Activated CD8-positive, alpha-beta T cell treated with anti-CD3 and anti-CD28 coated beads for 36 hours (primary cell): ENCODE data around the gene SCPEP1. TPM values are rescaled to one million over a fixed set of nuclear protein-coding genes. Genes with fewer than 3 reads are reported as not detected.

Experiments used
- ATAC-seq: fragments of 200-7000 bp; cut with Tn5 transposase; one replicate; pipeline ENCODE4 v1.10.0; 2021; ENCODE audit warnings: mild to moderate bottlenecking, moderate library complexity
- CTCF ChIA-PET: fragments of 350-600 bp; sonication (Branson Sonifier 250); formaldehyde crosslinking; loops from one replicate; lab custom pipeline; 2021; ENCODE audit warnings: antibody characterized with exemption; lab: Charles Lee
- POLR2A ChIA-PET: fragments of 350-600 bp; sonication (Branson Sonifier 250); formaldehyde crosslinking; loops from one replicate; lab custom pipeline; 2021; ENCODE audit warnings: antibody characterized with exemption; lab: Charles Lee
- DNase-seq: peaks from one replicate; pipeline ENCODE4 v3.0.0-alpha.2; 2020
- H3K27ac Mint-ChIP-seq: one replicate; pipeline ENCODE4 v1.8.0; 2021; ENCODE audit warnings: mild to moderate bottlenecking, mixed read lengths
- H3K27me3 Mint-ChIP-seq: one replicate; pipeline ENCODE4 v1.8.0; 2021; ENCODE audit warnings: mixed read lengths
- H3K36me3 Mint-ChIP-seq: one replicate; pipeline ENCODE4 v1.8.0; 2021; ENCODE audit warnings: low read depth, mixed read lengths
- H3K4me1 Mint-ChIP-seq: one replicate; pipeline ENCODE4 v1.8.0; 2021; ENCODE audit warnings: low read depth, mixed read lengths
- H3K4me3 Mint-ChIP-seq: one replicate; pipeline ENCODE4 v1.8.0; 2021; ENCODE audit warnings: mild to moderate bottlenecking, moderate library complexity, mixed read lengths
- H3K9me3 Mint-ChIP-seq: one replicate; pipeline ENCODE4 v1.8.0; 2021; ENCODE audit warnings: mixed read lengths
- intact Hi-C: fragments of 100-400 bp; cut with micrococcal nuclease; formaldehyde crosslinking; loops from one replicate; pipeline ENCODE4 v1.10.0; 2022
- total RNA-seq, 2 experiments: library from RNA; stranded (reverse); gene quantifications; one replicate each; pipeline ENCODE4 v1.2.3, GENCODE V29; 2021
- TF ChIP-seq, protein P1 (sequence below): fragments of 200-600 bp; IDR thresholded peaks from one replicate; pipeline ENCODE4 v1.8.0; 2022; ENCODE audit warnings: antibody characterized with exemption, mild to moderate bottlenecking

Gene SCPEP1
- total RNA-seq, 2 experiments from 2014 or later = 16.0 to 17.8 TPM

DNA sequence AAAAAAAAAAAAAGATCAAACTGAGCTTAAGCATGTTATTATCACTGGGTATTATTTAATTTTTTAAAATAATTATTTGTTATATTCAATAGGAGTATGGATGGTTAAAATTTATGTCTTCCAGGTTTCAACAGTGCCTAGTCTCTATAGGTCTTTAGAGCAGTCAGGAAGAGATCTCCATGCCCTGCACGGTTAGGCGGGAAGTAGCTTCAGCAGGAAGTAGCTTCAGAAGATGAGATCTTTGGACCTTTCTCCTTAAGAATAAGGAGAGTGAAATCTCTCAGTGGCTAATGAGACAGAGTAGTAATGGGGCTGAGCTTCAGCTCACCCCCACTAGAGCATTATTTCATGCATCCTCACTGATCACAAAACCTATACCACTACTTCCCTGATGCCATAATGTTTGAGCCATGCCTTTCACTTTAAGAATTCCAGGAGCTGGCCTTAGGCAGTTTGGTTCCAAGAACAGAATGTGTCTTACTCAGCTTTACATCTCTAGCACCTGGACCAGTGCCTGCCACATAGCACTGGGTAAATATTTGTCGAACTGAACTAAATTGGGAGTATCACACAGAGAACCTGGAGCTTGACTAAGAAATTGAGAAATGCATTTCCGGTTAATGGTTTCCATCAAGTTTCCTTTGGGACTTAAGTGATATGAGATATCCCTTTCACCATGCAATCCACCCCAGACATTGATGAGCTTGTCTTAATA lies 43.5 kb downstream of the SCPEP1 start:
- CTCF ChIA-PET = interaction anchor here (2.2 kb wide), 1 partner anchor 11 kb away, joined by 10 read pairs; no protein-coding TSS in a partner anchor
- peaks cover 6% of the 10 kb centered on the region for H3K9me3 Mint-ChIP-seq
- DNase-seq = no peak
- TF ChIP-seq, protein P1, sequence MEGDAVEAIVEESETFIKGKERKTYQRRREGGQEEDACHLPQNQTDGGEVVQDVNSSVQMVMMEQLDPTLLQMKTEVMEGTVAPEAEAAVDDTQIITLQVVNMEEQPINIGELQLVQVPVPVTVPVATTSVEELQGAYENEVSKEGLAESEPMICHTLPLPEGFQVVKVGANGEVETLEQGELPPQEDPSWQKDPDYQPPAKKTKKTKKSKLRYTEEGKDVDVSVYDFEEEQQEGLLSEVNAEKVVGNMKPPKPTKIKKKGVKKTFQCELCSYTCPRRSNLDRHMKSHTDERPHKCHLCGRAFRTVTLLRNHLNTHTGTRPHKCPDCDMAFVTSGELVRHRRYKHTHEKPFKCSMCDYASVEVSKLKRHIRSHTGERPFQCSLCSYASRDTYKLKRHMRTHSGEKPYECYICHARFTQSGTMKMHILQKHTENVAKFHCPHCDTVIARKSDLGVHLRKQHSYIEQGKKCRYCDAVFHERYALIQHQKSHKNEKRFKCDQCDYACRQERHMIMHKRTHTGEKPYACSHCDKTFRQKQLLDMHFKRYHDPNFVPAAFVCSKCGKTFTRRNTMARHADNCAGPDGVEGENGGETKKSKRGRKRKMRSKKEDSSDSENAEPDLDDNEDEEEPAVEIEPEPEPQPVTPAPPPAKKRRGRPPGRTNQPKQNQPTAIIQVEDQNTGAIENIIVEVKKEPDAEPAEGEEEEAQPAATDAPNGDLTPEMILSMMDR = no peak
- H3K4me3 Mint-ChIP-seq = no peak overlapping the region
- POLR2A ChIA-PET = no interaction called here
- H3K4me1 Mint-ChIP-seq = peaks cover 4% of the 10 kb centered on the region
- intact Hi-C loops = no loop called here
- no peak for ATAC-seq
- H3K27me3 Mint-ChIP-seq = peaks cover 19% of the 10 kb centered on the region
- no peak overlapping the region for H3K27ac Mint-ChIP-seq
- H3K36me3 Mint-ChIP-seq = no peaks in the 10 kb centered on the region

DNA sequence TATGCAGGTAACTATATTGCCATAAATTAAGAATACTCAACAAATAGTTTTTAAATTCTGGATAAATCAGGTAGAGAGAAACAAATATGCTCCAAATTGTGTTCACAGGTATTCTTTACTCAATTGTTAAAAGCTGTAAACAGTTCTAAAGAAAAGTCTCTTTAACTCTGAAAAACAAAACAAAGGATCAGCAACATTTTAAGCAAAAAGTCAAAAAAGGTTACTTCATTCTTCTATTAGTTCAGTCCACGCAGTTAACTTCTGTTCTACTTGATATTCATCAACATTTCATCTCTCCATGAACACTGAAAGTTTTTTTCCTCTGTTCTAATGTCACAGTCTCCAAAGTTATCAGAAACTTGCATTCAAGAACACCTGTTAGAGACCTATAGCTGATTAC lies 47.9 kb downstream of the SCPEP1 start:
- TF ChIP-seq, protein P1 = no peak
- Mint-ChIP-seq H3K4me3 (no peak overlapping the region), H3K4me1 (peaks cover 4% of the 10 kb centered on the region), H3K27ac (no peak overlapping the region), H3K27me3 (peaks cover 12% of the 10 kb centered on the region), H3K9me3 (peaks cover 13% of the 10 kb centered on the region), H3K36me3 (no peaks in the 10 kb centered on the region)
- DNase-seq = no peak
- ATAC-seq = no peak
- ChIA-PET POLR2A (no interaction called here), CTCF (no interaction called here)
- intact Hi-C loops = no loop called here

DNA sequence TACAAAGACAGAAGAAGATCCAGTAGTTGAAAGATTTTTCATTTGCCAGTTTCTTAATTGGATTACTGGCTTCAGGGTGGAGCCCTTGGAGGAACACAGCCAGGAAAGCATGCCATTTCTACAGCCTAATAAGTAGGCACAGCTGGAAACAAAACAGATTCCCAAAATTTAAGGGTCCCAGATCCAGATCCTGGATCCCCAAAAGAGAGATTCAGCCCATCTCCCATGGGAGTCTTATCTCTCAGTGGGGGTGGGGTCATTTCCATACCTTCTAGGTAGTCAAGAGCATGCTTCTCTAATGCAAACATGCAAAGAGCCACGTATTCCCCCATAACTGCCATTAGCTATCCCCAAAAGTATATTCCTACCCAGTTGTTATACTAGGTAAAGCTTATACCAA lies 49.9 kb downstream of the SCPEP1 start:
- POLR2A ChIA-PET = no interaction called here
- CTCF ChIA-PET = interaction anchor here (1.0 kb wide), 1 partner anchor 18 kb away, joined by 3 read pairs; no protein-coding TSS in a partner anchor
- Mint-ChIP-seq H3K36me3 (no peaks in the 10 kb centered on the region), H3K9me3 (peaks cover 13% of the 10 kb centered on the region), H3K27ac (no peak overlapping the region), H3K4me1 (no peaks in the 10 kb centered on the region), H3K4me3 (no peak overlapping the region), H3K27me3 (peaks cover 10% of the 10 kb centered on the region)
- DNase-seq = no peak
- TF ChIP-seq, protein P1 = no peak
- intact Hi-C loops = no loop called here
- ATAC-seq = no peak

DNA sequence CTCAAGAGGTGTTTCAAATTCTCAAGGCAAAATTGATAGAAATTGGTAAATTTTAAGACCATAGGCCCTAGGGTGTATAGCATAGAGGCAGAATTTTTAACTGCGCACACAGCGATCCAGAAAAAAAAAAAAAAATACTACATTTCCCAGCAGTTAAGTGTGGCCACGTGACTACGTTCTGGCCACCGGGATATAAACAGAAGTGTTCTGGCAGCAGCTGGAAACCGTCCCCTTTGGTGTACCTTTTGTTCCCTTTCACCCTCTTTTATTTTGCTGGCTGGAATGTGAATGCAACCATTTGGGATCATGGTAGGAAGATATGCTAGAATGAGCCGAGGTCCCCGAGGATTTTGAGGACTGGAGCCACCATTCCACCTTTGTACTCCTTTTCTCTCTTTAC lies 54.4 kb downstream of the SCPEP1 start:
- ATAC-seq = no peak
- Mint-ChIP-seq H3K9me3 (peaks cover 3% of the 10 kb centered on the region), H3K4me3 (no peak overlapping the region), H3K27ac (no peak overlapping the region), H3K36me3 (no peaks in the 10 kb centered on the region), H3K4me1 (no peaks in the 10 kb centered on the region), H3K27me3 (peaks cover 14% of the 10 kb centered on the region)
- TF ChIP-seq, protein P1 = no peak
- DNase-seq = no peak
- POLR2A ChIA-PET = no interaction called here
- intact Hi-C loops = no loop called here
- CTCF ChIA-PET = interaction anchor here (0.6 kb wide), 1 partner anchor 1080 kb away, joined by 4 read pairs; no protein-coding TSS in a partner anchor

DNA sequence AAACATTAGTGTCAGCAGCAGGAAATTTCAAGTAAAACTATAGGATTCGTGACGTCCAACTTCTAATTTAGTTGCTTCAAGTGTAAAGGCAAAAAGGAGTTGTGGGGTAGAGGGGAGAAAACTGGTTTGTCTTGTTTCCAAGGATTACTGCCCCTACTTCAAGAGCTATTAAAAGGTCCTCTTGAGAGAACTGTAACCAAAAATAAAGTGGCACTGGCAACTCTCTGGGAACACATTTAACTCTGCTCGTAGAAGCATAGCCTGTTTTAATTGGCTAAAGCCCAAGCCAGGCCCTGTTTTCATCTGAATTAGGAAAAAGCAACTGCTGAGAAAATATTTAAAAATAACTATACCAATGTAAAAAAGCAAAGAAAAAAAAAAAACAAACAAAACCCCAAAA lies 55.4 kb downstream of the SCPEP1 start:
- Mint-ChIP-seq H3K27me3 (peaks cover 18% of the 10 kb centered on the region), H3K9me3 (peaks cover 3% of the 10 kb centered on the region), H3K4me3 (no peak overlapping the region), H3K36me3 (no peaks in the 10 kb centered on the region), H3K4me1 (no peaks in the 10 kb centered on the region), H3K27ac (no peak overlapping the region)
- no peak for ATAC-seq
- ChIA-PET POLR2A (no interaction called here), CTCF (no interaction called here)
- TF ChIP-seq, protein P1 = no peak
- intact Hi-C loops = no loop called here
- no peak for DNase-seq
